Fibroblast of the aortic adventitia (primary cell): ENCODE data around the gene HSF4. TPM values are rescaled to one million over a fixed set of nuclear protein-coding genes. Genes with fewer than 3 reads are reported as not detected.
A peak's percentile ranks its signal among the peaks of the same experiment; 100 is the strongest.

Experiments used
- DNase-seq: peaks from one replicate; pipeline ENCODE4 v3.0.0-alpha.2; 2010; ENCODE audit warnings: low read depth
- H3K4me3 ChIP-seq: 2 replicates; pipeline ENCODE4 v1.5.1; 2011; ENCODE audit warnings: low read depth, mild to moderate bottlenecking, control low read depth, low read length, moderate library complexity
- total RNA-seq: library from RNA; depleted of rRNA; stranded (reverse); fragments of >200 nt; gene quantifications from 2 replicates; pipeline ENCODE4 v1.2.3, GENCODE V29; 2012; ENCODE audit warnings: low replicate concordance
- TF ChIP-seq, protein P1 (sequence below): IDR thresholded peaks from 2 replicates; pipeline ENCODE4 v1.5.1; 2011; ENCODE audit warnings: mild to moderate bottlenecking, low read length, control low read depth, inconsistent platforms; ENCODE audit not compliant: insufficient read depth

Gene HSF4
- total RNA-seq, 1 donor = 6.4 TPM

DNA sequence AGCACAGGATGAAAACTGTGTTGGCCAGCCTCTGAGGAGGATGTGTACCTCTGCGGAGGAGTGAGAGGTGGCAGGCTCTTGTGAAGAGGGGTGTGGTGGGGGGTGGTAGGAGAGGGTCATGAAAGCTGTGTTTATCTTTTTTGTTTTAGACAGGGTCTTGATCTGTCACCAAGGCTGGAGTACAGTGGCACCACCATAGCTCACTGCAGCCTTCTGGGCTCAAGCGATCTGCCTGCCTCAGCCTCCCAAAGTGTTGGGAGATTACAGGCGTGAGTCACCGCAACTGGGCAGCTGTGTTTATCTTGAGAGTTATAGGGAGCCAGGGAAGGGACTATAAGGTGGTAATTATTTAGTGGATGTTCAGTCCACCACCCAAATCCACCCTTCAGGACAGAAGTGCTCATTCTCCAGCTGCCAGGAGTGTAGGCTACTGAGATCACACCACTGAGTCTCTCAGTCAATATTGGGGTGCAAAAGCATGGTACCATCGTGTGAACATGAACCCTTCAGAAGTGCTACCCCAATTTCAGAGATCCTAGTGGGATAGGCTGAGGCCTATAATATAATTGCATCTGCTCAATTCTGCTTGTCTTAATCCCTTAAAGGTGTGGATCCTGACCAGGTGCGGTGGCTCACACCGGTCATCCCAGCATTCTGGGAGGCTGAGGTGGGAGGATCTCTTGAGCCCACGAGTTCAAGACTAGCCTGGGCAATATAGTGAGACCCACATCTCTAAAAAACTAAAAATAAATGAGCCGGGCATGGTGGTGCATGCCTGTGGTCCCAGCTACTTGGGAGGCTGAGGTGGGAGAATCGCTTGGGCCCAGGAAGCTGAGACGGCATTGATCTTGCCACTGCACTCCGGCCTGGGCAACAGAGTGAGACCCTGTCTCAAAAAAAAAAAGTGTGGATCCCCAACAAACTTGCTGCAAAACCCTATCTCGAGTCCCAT lies 26.2 kb downstream of the HSF4 start:
- H3K4me3 ChIP-seq = no peak overlapping the region
- TF ChIP-seq, protein P1, sequence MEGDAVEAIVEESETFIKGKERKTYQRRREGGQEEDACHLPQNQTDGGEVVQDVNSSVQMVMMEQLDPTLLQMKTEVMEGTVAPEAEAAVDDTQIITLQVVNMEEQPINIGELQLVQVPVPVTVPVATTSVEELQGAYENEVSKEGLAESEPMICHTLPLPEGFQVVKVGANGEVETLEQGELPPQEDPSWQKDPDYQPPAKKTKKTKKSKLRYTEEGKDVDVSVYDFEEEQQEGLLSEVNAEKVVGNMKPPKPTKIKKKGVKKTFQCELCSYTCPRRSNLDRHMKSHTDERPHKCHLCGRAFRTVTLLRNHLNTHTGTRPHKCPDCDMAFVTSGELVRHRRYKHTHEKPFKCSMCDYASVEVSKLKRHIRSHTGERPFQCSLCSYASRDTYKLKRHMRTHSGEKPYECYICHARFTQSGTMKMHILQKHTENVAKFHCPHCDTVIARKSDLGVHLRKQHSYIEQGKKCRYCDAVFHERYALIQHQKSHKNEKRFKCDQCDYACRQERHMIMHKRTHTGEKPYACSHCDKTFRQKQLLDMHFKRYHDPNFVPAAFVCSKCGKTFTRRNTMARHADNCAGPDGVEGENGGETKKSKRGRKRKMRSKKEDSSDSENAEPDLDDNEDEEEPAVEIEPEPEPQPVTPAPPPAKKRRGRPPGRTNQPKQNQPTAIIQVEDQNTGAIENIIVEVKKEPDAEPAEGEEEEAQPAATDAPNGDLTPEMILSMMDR = no peak
- peak; percentile 24 for DNase-seq

DNA sequence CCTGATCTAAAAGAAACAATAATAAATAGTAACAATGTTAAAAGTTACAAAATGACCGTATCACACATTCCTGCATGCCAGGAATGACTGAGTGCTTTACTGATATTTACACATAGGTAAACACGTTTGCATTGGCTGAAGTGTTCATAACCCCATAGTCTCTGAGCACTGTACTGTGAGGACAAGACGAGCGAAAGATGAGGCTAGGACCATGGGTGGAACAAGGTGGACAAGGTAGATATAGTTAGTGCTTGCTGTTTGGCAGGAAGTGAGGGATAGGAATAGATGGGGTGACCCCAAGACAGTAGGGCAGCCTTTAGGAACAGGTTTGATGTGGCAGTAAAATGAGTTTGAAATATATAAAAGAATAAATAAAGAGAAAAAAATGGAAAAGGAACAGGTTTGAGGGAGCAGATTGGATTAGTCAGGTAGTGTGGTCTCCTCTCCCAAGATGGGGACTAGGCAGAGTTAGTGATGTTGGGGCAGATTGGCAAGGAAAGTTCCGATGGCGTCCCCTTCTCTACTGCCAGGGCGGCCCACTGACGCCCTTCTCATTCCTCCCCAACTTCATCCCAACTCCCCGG lies 27.0 kb downstream of the HSF4 start:
- H3K4me3 ChIP-seq = peak overlapping the region; percentile 60
- TF ChIP-seq, protein P1 = no peak
- no peak for DNase-seq

DNA sequence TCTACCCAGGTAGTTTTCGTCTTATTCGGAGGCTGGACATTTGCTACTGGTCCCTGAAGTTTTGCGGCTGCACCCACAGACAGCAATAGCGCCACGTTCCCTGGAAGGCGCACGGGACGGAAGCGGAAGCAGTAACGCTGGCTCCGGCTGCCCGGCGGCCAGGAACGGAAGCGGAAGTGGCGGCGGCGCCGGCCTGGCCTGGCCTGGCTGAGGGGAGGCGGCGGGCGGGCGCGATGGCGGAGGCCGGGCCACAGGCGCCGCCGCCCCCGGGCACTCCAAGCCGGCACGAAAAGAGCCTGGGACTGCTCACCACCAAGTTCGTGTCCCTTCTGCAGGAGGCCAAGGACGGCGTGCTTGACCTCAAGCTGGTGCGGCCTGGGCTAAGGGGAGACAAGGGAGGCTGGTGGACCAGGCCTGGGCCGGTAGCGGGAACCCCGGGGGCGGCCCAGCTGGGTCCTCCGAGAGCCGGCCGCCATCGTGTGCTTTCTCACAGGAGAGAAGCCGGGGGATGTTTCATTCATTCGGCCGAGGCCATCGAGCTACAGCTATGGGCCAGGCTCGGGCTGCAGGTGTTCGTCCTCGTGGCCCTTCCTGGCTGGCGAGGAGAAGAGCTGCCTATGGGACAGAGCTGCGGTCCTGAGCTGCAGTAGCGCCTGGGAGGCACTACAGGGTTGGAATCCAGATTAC lies 27.6 kb downstream of the HSF4 start, which contains the start of gene E2F4:
E2F4 (plus strand) TSS at position 161 of the 687 bp plus-strand sequence; CDS start at position 234, 73 bp downstream.
- DNase-seq = peak; percentile 91
- H3K4me3 ChIP-seq = peak within 1 kb of the TSS; percentile 97
- TF ChIP-seq, protein P1 = no peak

DNA sequence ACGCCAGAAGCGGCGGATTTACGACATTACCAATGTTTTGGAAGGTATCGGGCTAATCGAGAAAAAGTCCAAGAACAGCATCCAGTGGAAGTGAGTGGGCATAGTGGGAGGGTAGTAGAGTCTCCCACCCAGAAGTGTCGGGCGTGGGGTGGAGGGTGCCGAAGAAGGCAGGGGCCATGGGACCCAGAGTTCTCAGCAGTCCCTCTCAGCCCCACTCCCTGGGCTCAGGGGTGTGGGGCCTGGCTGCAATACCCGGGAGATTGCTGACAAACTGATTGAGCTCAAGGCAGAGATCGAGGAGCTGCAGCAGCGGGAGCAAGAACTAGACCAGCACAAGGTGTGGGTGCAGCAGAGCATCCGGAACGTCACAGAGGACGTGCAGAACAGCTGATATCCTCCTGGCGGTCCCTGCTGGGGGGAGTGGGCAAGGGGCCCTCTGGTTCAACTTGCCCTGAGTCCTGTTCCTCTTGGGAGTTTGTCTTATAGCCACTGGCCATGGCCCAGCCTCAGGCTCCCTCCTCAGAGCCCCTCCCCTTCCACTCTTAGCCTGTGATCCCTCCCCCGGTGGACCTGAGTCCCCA lies 28.3 kb downstream of the HSF4 start:
- TF ChIP-seq, protein P1 = no peak
- DNase-seq = no peak
- H3K4me3 ChIP-seq = peak overlapping the region; percentile 97

DNA sequence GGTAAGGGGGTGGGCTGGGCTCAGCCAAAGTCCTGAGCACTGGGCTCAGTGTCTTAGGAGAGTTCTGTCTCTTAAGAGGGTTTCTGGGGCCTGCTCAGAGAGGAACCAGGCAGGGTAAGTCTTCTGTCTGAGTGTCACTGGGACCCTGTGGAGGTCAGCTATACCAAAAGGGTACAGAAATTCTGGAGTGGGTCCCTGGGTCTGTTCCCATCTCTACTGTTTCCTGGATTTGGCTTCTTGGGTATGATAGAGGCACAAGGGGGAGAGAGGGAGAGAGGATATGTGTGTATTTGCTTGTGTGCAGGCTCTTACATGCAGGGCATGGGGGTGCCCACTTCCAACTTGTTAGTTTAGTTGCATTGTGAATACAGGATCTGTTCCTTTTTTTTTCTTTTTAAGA lies 29.0 kb downstream of the HSF4 start:
- no peak for DNase-seq
- peak overlapping the region; percentile 97 for H3K4me3 ChIP-seq
- TF ChIP-seq, protein P1 = no peak

DNA sequence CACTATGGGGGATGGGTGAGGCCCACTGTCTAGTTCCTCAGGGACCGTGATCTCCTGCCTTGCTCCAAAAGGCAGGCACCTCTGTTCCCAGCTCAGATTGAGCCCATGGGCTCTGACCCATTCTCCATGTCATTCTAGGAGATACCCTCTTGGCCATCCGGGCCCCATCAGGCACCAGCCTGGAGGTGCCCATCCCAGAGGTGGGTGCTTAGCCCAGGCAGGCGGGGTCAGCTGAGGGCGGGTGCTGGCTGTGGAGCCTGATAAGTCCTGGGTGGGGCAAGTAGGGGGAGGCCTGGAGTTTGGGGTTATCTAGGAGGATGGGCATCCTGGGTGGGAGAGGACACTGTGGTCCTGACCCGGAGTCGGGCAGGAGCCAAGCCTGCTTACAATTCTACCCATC lies 29.7 kb downstream of the HSF4 start:
- TF ChIP-seq, protein P1 = no peak
- no peak for DNase-seq

More for the DNA sequence above, 29.7 kb downstream of the HSF4 start:
- no peak overlapping the region for H3K4me3 ChIP-seq
